ENCODE data around the gene ASB3.
"Not testable (repeated sequence)": the region's sequence is repeated elsewhere in the genome, so short reads cannot be mapped to it uniquely, and the experiment has no call there.

ASB3 gene

DNA sequence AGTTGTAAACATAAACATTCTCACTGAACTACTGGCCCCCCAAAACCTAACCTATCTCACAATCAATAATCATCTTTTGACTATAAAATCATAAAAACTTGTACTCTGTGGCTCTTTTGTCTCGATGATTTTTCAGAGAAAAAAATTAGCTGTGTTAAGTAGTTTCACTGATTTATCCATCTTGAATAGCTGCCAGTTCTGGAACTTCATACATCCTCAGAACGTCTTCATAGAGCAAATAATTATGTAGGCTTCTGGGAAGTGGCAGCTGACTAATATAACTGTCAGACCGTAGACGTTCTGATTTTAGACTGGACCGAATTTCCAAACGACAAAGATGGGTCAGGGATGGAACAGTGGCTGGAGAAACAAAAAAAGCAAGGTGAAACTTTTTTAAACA is 116.4 kb downstream of the ASB3 start:
- peaks cover 14% of the 10 kb centered on the region; the same call in 1 of the 2 replicates for H3K36me3 ChIP-seq (ENCODE audit: insufficient read depth, low read length)
- no peaks in the 10 kb centered on the region for H4K20me1 ChIP-seq (ENCODE audit: insufficient read depth, low read length)
- H2AFZ ChIP-seq (ENCODE audit: low read depth, low read length): no peak overlapping the region
- H3K4me2 ChIP-seq (ENCODE audit: insufficient read depth, low read length): no peak overlapping the region
- no peaks in the 10 kb centered on the region for H3K27me3 ChIP-seq (ENCODE audit: insufficient read depth, low read length, poor library complexity)
- no peaks in the 10 kb centered on the region for H3K9me3 ChIP-seq (ENCODE audit: insufficient read depth, low read length, severe bottlenecking)
- H3K4me3 ChIP-seq (ENCODE audit: low read depth in 1 of 2, low read length in 2 of 2): no peak overlapping the region
- H3K4me1 ChIP-seq (ENCODE audit: insufficient read depth, low read length): no peaks in the 10 kb centered on the region
- H3K79me2 ChIP-seq (ENCODE audit: insufficient read depth, low read length): no peaks in the 10 kb centered on the region
- no peak for TF ChIP-seq EZH2 (IDR thresholded peaks at IDR 0.05; ENCODE audit: borderline replicate concordance, low read depth, low read length, severe bottlenecking)
- TF ChIP-seq, protein P1, sequence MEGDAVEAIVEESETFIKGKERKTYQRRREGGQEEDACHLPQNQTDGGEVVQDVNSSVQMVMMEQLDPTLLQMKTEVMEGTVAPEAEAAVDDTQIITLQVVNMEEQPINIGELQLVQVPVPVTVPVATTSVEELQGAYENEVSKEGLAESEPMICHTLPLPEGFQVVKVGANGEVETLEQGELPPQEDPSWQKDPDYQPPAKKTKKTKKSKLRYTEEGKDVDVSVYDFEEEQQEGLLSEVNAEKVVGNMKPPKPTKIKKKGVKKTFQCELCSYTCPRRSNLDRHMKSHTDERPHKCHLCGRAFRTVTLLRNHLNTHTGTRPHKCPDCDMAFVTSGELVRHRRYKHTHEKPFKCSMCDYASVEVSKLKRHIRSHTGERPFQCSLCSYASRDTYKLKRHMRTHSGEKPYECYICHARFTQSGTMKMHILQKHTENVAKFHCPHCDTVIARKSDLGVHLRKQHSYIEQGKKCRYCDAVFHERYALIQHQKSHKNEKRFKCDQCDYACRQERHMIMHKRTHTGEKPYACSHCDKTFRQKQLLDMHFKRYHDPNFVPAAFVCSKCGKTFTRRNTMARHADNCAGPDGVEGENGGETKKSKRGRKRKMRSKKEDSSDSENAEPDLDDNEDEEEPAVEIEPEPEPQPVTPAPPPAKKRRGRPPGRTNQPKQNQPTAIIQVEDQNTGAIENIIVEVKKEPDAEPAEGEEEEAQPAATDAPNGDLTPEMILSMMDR (IDR thresholded peaks at IDR 0.05; ENCODE audit: borderline replicate concordance, extremely low read depth, low read length, poor library complexity, severe bottlenecking): no peak
- DNase-seq (no peak), ATAC-seq (ENCODE audit: insufficient read depth, low read depth) (no peak)
- no peak overlapping the region for H3K27ac ChIP-seq (ENCODE audit: low read length)
- no peak overlapping the region for H3K9ac ChIP-seq (ENCODE audit: low read depth, low read length)

GRCh38 chr2:53668624-53669026 is 118.1 kb downstream of the ASB3 start:
- no peak for TF ChIP-seq EZH2 (IDR thresholded peaks at IDR 0.05; ENCODE audit: borderline replicate concordance, low read depth, low read length, severe bottlenecking)
- TF ChIP-seq, protein P1 (IDR thresholded peaks at IDR 0.05; ENCODE audit: borderline replicate concordance, extremely low read depth, low read length, poor library complexity, severe bottlenecking): no peak
- no peaks in the 10 kb centered on the region for H3K4me1 ChIP-seq (ENCODE audit: insufficient read depth, low read length)
- H3K4me2 ChIP-seq (ENCODE audit: insufficient read depth, low read length): no peak overlapping the region
- no peak overlapping the region for H2AFZ ChIP-seq (ENCODE audit: low read depth, low read length)
- H3K27me3 ChIP-seq (ENCODE audit: insufficient read depth, low read length, poor library complexity): no peaks in the 10 kb centered on the region
- H3K79me2 ChIP-seq (ENCODE audit: insufficient read depth, low read length): no peaks in the 10 kb centered on the region
- H4K20me1 ChIP-seq (ENCODE audit: insufficient read depth, low read length): no peaks in the 10 kb centered on the region
- H3K4me3 ChIP-seq (ENCODE audit: low read depth in 1 of 2, low read length in 2 of 2): no peak overlapping the region
- H3K9me3 ChIP-seq (ENCODE audit: insufficient read depth, low read length, severe bottlenecking): no peaks in the 10 kb centered on the region
- ATAC-seq (ENCODE audit: insufficient read depth, low read depth): no peak
- H3K36me3 ChIP-seq (ENCODE audit: insufficient read depth, low read length): peaks cover 14% of the 10 kb centered on the region; the same call in 1 of the 2 replicates
- DNase-seq: no peak
- H3K27ac ChIP-seq (ENCODE audit: low read length): no peak overlapping the region
- no peak overlapping the region for H3K9ac ChIP-seq (ENCODE audit: low read depth, low read length)

GRCh38 chr2:53667130-53667529 is 119.6 kb downstream of the ASB3 start:
- H3K4me3 ChIP-seq (ENCODE audit: low read depth in 1 of 2, low read length in 2 of 2); H3K27ac ChIP-seq (ENCODE audit: low read length); DNase-seq; H3K27me3 ChIP-seq (ENCODE audit: insufficient read depth, low read length, poor library complexity); H2AFZ ChIP-seq (ENCODE audit: low read depth, low read length); H3K9ac ChIP-seq (ENCODE audit: low read depth, low read length); H4K20me1 ChIP-seq (ENCODE audit: insufficient read depth, low read length); H3K4me2 ChIP-seq (ENCODE audit: insufficient read depth, low read length); H3K9me3 ChIP-seq (ENCODE audit: insufficient read depth, low read length, severe bottlenecking); H3K4me1 ChIP-seq (ENCODE audit: insufficient read depth, low read length); ATAC-seq (ENCODE audit: insufficient read depth, low read depth); H3K79me2 ChIP-seq (ENCODE audit: insufficient read depth, low read length): not testable (repeated sequence)
- peaks cover 14% of the 10 kb centered on the region; the same call in 1 of the 2 replicates for H3K36me3 ChIP-seq (ENCODE audit: insufficient read depth, low read length)

GRCh38 chr2:53660886-53661285 is 125.9 kb downstream of the ASB3 start:
- no peak overlapping the region for H3K9ac ChIP-seq (ENCODE audit: low read depth, low read length)
- no peaks in the 10 kb centered on the region for H3K79me2 ChIP-seq (ENCODE audit: insufficient read depth, low read length)
- ATAC-seq (ENCODE audit: insufficient read depth, low read depth) (no peak), DNase-seq (no peak)
- TF ChIP-seq, protein P1 (IDR thresholded peaks at IDR 0.05; ENCODE audit: borderline replicate concordance, extremely low read depth, low read length, poor library complexity, severe bottlenecking): no peak
- no peak for TF ChIP-seq EZH2 (IDR thresholded peaks at IDR 0.05; ENCODE audit: borderline replicate concordance, low read depth, low read length, severe bottlenecking)
- no peaks in the 10 kb centered on the region for H3K9me3 ChIP-seq (ENCODE audit: insufficient read depth, low read length, severe bottlenecking)
- H3K4me3 ChIP-seq (ENCODE audit: low read depth in 1 of 2, low read length in 2 of 2): no peak overlapping the region
- H2AFZ ChIP-seq (ENCODE audit: low read depth, low read length): no peak overlapping the region
- no peaks in the 10 kb centered on the region for H3K4me1 ChIP-seq (ENCODE audit: insufficient read depth, low read length)
- H4K20me1 ChIP-seq (ENCODE audit: insufficient read depth, low read length): no peaks in the 10 kb centered on the region
- H3K27ac ChIP-seq (ENCODE audit: low read length): no peak overlapping the region
- H3K36me3 ChIP-seq (ENCODE audit: insufficient read depth, low read length): no peaks in the 10 kb centered on the region
- no peak overlapping the region for H3K4me2 ChIP-seq (ENCODE audit: insufficient read depth, low read length)
- H3K27me3 ChIP-seq (ENCODE audit: insufficient read depth, low read length, poor library complexity): no peaks in the 10 kb centered on the region

- not testable (repeated sequence) for H3K36me3 ChIP-seq (ENCODE audit: insufficient read depth, low read length); DNase-seq; H3K79me2 ChIP-seq (ENCODE audit: insufficient read depth, low read length); H3K9ac ChIP-seq (ENCODE audit: low read depth, low read length); ATAC-seq (ENCODE audit: insufficient read depth, low read depth); H3K4me1 ChIP-seq (ENCODE audit: insufficient read depth, low read length); H3K9me3 ChIP-seq (ENCODE audit: insufficient read depth, low read length, severe bottlenecking); H3K4me3 ChIP-seq (ENCODE audit: low read depth in 1 of 2, low read length in 2 of 2); H2AFZ ChIP-seq (ENCODE audit: low read depth, low read length); H4K20me1 ChIP-seq (ENCODE audit: insufficient read depth, low read length); H3K4me2 ChIP-seq (ENCODE audit: insufficient read depth, low read length); H3K27me3 ChIP-seq (ENCODE audit: insufficient read depth, low read length, poor library complexity); H3K27ac ChIP-seq (ENCODE audit: low read length)
These were observed 128.3 kb downstream of the ASB3 start for GRCh38 chr2:53658474-53658873.
